DOHH2 (cell line): ENCODE data around the gene FAHD2B.
"Not testable (repeated sequence)": the region's sequence is repeated elsewhere in the genome, so short reads cannot be mapped to it uniquely, and the experiment has no call there.

Experiments used
- EZH2phosphoT487 ChIP-seq: fragments of 200-600 bp; sonication (generic); IDR thresholded peaks from 2 replicates; pipeline ENCODE4 v1.6.1; 2017; ENCODE audit warnings: borderline replicate concordance, mild to moderate bottlenecking, antibody characterized with exemption, low read length, moderate library complexity, mixed read lengths
- TF ChIP-seq, protein P1 (sequence below): fragments of 200-600 bp; sonication (generic); IDR thresholded peaks from one replicate; pipeline ENCODE4 v1.5.1; 2014; ENCODE audit warnings: antibody characterized with exemption, mild to moderate bottlenecking, low read depth, low read length; ENCODE audit not compliant: poor library complexity, severe bottlenecking

- TF ChIP-seq, protein P1, sequence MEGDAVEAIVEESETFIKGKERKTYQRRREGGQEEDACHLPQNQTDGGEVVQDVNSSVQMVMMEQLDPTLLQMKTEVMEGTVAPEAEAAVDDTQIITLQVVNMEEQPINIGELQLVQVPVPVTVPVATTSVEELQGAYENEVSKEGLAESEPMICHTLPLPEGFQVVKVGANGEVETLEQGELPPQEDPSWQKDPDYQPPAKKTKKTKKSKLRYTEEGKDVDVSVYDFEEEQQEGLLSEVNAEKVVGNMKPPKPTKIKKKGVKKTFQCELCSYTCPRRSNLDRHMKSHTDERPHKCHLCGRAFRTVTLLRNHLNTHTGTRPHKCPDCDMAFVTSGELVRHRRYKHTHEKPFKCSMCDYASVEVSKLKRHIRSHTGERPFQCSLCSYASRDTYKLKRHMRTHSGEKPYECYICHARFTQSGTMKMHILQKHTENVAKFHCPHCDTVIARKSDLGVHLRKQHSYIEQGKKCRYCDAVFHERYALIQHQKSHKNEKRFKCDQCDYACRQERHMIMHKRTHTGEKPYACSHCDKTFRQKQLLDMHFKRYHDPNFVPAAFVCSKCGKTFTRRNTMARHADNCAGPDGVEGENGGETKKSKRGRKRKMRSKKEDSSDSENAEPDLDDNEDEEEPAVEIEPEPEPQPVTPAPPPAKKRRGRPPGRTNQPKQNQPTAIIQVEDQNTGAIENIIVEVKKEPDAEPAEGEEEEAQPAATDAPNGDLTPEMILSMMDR, result not testable (repeated sequence)
- not testable (repeated sequence) for TF ChIP-seq EZH2phosphoT487
Observed at GRCh38 chr2:97066030-97066429, 28.7 kb downstream of the FAHD2B start.
